K562 (cell line): ENCODE measurements around the gene MAD2L1BP. TPM values are rescaled to one million over a fixed set of nuclear protein-coding genes. Genes with fewer than 3 reads are reported as not detected.

Source experiments
- E2F3 ChIP-seq: fragments of 250-450 bp; sonication (Bioruptor Pico); IDR thresholded peaks from 2 replicates; pipeline ENCODE4 v1.4.0; 2020; ENCODE audit warnings: mild to moderate bottlenecking
- ILK ChIP-seq: fragments of 450-650 bp; IDR thresholded peaks from 2 replicates; pipeline ENCODE4 v1.6.1; 2016; ENCODE audit warnings: missing genetic modification characterization, low read depth, mild to moderate bottlenecking, missing compliant biosample characterization, moderate library complexity, borderline replicate concordance
- KHSRP ChIP-seq: fragments of 450-650 bp; IDR thresholded peaks from 2 replicates; pipeline ENCODE4 v1.6.1; 2017
- PHB ChIP-seq: fragments of 250-450 bp; sonication (Bioruptor Pico); IDR thresholded peaks from 2 replicates; pipeline ENCODE4 v1.5.0; 2021
- POLR2H ChIP-seq: IDR thresholded peaks from 2 replicates; pipeline ENCODE4 v1.6.1; 2016; ENCODE audit warnings: missing genetic modification characterization, low read depth, mild to moderate bottlenecking, control low read depth, missing compliant biosample characterization, moderate library complexity
- ZNF224 ChIP-seq: sonication (generic); formaldehyde crosslinking; IDR thresholded peaks from 2 replicates; pipeline ENCODE4 v1.8.0; 2022; ENCODE audit warnings: mild to moderate bottlenecking, missing genetic modification reagents
- polyA plus RNA-seq, 8 experiments: library from polyadenylated mRNA; depleted of rRNA in 4 of 8; stranded (reverse) in 5 of 8; unstranded in 3 of 8; fragments of >200 nt; fragmentation: Nextera tagmentation in 2 of 8; fragmentation: Illumina TruSeq in 1 of 8; extraction: Ambion mirVana in 2 of 8; extraction: Trizol in 1 of 8; gene quantifications; 2 replicates each; pipeline versions ENCODE4 v1.2.1 to v1.2.3, GENCODE V29; 2011 to 2014; ENCODE audit warnings: inconsistent platforms in 1 of 8, missing spikeins in 1 of 8
- total RNA-seq, 7 experiments: library from RNA; depleted of rRNA in 6 of 7; stranded (reverse); fragments of >200 nt in 6 of 7; fragmentation: Illumina TruSeq in 2 of 7; extraction: Trizol in 2 of 7; gene quantifications; 2 replicates each; pipeline versions ENCODE4 v1.2.1 to v1.2.3, GENCODE V29; 2011 to 2021; ENCODE audit warnings: low replicate concordance in 1 of 7
- TF ChIP-seq, protein P1 (sequence below): sonication (generic); formaldehyde crosslinking; IDR thresholded peaks from 2 replicates; pipeline ENCODE4 v1.8.0; 2022; ENCODE audit warnings: missing genetic modification reagents, mild to moderate bottlenecking, moderate library complexity, borderline replicate concordance
- TF ChIP-seq, protein P2 (sequence below): fragments of 450-650 bp; IDR thresholded peaks from 2 replicates; pipeline ENCODE4 v1.6.1; 2016; ENCODE audit warnings: low read depth
- TF ChIP-seq, protein P3 (sequence below), 2 experiments: fragments of 450-650 bp; IDR thresholded peaks; 2 replicates each; pipeline ENCODE4 v1.6.1; 2016; ENCODE audit warnings: mild to moderate bottlenecking in 2 of 2, borderline replicate concordance in 1 of 2, low read depth in 1 of 2, moderate library complexity in 1 of 2

MAD2L1BP gene
- total and polyA plus RNA-seq, 9 of the 15 experiments (the other 6 are each of a cell fraction or from before 2014, with no cell fraction given): 69.7 to 321 (median 111) TPM

DNA sequence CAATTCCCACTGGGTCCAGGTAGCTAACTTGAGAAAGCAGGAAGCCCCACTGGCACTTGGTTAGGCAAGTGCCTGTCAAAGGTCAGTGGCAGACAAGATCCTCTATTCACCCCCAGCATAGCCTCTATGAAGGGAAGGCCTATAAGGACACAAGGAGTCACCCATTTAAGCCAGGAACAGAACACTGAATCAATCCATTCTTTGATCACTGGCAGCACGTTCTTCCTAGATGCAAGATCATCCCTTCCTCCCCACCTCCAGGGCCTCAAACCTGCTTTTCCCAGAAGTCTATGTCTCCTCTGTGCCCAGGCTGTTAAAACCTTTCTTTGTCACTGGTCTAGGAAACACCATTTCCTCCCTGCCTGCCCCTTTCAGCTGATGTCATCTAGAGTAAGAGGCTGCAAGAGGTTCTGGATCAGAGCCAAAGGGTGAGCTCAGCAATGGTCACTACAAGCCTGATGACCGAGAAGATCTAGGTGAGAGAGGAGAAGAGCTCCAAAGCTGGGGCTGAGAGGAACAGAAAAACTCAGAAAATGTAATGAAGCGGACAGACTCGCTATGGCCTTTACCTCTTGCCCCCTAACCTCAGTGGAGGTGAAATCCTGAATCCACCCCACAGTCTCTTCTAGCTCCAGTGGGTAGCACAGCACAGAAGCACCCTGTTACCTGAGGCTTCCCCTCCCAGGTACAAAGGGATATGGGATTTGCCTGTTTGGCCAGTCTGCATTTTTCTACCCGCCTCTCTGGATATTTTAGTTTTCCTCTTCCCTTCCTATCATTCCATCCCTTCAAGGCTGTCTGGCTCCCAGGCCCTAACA, 8.4 kb upstream of the MAD2L1BP start (continued):
- peak; percentile 64 for TF ChIP-seq ILK (tag)
- no peak for TF ChIP-seq KHSRP
- TF ChIP-seq, protein P1, sequence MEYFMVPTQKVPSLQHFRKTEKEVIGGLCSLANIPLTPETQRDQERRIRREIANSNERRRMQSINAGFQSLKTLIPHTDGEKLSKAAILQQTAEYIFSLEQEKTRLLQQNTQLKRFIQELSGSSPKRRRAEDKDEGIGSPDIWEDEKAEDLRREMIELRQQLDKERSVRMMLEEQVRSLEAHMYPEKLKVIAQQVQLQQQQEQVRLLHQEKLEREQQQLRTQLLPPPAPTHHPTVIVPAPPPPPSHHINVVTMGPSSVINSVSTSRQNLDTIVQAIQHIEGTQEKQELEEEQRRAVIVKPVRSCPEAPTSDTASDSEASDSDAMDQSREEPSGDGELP (CRISPR knock-in tag): peak; percentile 86
- TF ChIP-seq, protein P2, sequence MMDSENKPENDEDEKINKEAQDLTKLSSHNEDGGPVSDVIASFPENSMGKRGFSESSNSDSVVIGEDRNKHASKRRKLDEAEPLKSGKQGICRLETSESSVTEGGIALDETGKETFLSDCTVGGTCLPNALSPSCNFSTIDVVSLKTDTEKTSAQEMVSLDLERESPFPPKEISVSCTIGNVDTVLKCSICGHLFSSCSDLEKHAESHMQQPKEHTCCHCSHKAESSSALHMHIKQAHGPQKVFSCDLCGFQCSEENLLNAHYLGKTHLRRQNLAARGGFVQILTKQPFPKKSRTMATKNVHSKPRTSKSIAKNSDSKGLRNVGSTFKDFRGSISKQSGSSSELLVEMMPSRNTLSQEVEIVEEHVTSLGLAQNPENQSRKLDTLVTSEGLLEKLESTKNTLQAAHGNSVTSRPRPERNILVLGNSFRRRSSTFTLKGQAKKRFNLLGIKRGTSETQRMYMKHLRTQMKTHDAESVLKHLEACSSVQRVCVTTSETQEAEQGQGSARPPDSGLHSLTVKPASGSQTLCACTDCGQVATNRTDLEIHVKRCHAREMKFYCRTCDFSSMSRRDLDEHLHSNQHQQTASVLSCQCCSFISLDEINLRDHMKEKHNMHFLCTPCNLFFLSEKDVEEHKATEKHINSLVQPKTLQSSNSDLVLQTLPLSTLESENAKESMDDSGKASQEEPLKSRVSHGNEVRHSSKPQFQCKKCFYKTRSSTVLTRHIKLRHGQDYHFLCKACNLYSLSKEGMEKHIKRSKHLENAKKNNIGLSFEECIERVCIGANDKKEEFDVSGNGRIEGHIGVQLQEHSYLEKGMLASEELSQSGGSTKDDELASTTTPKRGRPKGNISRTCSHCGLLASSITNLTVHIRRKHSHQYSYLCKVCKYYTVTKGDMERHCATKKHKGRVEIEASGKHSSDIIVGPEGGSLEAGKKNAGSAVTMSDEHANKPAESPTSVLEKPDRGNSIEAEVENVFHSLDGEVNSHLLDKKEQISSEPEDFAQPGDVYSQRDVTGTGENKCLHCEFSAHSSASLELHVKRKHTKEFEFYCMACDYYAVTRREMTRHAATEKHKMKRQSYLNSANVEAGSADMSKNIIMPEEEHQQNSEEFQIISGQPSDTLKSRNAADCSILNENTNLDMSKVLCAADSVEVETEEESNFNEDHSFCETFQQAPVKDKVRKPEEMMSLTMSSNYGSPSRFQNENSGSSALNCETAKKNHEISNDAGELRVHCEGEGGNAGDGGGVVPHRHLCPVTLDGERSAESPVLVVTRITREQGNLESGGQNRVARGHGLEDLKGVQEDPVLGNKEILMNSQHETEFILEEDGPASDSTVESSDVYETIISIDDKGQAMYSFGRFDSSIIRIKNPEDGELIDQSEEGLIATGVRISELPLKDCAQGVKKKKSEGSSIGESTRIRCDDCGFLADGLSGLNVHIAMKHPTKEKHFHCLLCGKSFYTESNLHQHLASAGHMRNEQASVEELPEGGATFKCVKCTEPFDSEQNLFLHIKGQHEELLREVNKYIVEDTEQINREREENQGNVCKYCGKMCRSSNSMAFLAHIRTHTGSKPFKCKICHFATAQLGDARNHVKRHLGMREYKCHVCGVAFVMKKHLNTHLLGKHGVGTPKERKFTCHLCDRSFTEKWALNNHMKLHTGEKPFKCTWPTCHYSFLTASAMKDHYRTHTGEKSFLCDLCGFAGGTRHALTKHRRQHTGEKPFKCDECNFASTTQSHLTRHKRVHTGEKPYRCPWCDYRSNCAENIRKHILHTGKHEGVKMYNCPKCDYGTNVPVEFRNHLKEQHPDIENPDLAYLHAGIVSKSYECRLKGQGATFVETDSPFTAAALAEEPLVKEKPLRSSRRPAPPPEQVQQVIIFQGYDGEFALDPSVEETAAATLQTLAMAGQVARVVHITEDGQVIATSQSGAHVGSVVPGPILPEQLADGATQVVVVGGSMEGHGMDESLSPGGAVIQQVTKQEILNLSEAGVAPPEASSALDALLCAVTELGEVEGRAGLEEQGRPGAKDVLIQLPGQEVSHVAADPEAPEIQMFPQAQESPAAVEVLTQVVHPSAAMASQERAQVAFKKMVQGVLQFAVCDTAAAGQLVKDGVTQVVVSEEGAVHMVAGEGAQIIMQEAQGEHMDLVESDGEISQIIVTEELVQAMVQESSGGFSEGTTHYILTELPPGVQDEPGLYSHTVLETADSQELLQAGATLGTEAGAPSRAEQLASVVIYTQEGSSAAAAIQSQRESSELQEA: no peak
- no peak for TF ChIP-seq ZNF224 (CRISPR knock-in tag)
- TF ChIP-seq POLR2H: no peak
- TF ChIP-seq PHB: peak; percentile 42; the same call in 1 of the 2 replicates
- TF ChIP-seq E2F3 (CRISPR knock-in tag): peak; percentile 89
- TF ChIP-seq, protein P3, sequence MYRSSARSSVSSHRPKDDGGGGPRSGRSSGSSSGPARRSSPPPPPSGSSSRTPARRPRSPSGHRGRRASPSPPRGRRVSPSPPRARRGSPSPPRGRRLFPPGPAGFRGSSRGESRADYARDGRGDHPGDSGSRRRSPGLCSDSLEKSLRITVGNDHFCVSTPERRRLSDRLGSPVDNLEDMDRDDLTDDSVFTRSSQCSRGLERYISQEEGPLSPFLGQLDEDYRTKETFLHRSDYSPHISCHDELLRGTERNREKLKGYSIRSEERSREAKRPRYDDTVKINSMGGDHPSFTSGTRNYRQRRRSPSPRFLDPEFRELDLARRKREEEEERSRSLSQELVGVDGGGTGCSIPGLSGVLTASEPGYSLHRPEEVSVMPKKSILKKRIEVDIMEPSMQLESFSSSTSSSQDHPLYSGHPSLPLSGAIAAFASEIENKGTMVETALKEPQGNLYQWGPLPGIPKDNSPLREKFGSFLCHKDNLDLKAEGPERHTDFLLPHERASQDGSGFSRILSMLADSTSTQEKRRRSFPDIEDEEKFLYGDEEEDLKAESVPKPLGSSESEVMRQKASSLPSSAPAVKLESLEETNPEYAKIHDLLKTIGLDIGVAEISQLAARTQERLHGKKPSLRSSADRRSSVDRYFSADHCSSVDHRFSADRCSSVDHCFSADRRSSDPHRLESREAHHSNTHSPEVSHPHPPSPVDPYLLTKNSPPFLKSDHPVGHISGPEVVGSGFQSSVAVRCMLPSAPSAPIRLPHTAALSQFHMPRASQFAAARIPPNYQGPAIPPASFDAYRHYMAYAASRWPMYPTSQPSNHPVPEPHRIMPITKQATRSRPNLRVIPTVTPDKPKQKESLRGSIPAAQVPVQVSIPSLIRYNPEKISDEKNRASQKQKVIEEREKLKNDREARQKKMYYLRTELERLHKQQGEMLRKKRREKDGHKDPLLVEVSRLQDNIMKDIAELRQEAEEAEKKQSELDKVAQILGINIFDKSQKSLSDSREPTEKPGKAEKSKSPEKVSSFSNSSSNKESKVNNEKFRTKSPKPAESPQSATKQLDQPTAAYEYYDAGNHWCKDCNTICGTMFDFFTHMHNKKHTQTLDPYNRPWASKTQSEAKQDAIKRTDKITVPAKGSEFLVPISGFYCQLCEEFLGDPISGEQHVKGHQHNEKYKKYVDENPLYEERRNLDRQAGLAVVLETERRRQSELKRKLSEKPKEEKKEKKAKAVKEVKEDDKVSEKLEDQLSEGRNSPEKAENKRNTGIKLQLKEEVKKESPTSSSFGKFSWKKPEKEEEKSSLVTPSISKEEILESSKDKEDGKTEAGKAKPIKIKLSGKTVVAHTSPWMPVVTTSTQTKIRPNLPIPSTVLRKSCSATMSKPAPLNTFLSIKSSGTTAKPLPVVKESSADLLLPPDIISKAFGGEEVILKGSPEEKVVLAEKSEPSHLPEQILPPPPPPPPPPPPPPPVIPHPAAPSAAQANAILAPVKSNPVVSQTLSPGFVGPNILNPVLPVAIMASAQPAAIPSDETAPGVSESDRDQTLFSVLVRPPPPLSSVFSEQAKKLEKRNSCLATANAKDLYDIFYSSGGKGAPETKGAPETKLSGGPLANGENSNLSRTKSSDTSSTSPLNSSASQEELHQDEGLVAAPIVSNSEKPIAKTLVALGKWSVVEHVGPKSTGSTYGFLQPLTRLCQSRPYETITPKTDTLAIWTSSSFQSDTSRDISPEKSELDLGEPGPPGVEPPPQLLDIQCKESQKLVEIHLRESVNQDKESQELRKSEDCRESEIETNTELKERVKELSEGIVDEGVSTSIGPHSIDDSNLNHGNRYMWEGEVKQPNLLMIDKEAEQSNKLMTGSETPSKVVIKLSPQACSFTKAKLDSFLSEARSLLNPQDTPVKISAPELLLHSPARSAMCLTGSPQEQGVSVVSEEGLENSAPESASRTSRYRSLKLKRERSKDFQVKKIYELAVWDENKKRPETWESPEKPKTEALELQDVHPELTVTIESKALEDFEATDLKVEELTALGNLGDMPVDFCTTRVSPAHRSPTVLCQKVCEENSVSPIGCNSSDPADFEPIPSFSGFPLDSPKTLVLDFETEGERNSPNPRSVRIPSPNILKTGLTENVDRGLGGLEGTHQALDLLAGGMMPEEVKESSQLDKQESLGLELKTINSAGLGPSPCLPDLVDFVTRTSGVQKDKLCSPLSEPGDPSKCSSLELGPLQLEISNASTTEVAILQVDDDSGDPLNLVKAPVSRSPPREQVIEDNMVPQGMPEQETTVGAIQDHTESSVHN (IDR thresholded peaks at IDR 0.05; ENCODE audit: borderline replicate concordance in 1 of 2, low read depth in 1 of 2): peak in 1 of 2 experiments; percentile 78; a peak in 2 of 4 replicates
